ENCODE results near the gene CSRP1. TPM values are rescaled to one million over a fixed set of nuclear protein-coding genes. Genes with fewer than 3 reads are reported as not detected.

The CSRP1 gene
- total and polyA plus RNA-seq, 2 of the 13 experiments (the other 11 are each of a cell fraction or from before 2014, with no cell fraction given): 17.7 to 68.9 TPM

DNA sequence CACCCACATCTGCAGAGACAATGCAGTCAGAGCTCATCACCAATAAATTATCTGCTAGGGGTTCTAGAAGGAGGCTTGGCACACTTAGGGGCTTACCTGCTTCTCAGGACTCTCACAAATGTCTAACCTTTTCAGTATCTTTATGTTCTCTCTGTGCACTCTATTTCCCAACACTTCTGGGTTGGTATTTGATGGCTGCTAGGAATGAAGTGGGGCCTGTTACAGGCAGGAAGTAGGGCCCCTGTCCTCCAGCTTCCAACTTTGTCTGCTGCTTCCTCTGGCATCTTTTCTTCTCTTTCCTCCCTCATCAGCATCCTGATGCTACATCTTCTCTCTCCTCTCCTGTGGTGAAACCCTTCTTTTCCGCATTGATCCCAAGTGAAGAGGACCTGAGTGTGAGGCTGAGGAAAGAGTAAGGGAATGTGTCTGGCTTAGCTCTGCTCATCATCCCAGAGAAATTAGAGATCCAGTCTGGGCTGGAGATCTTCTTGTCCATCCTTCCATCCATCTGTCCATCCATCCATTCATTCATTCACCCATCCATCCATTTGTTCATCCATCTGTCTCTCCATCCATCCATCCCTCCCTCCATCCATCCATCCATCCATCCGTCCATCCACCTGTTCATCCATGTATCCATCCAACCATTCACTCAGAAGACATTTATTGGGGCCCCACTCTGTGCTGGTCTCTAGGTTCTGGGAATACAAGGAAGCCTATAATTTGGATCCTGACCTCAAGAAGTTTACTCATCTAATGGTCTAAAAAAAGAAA is 2.9 kb upstream of the CSRP1 start:
- no peak for FAIRE-seq
- Histone ChIP-seq H3K4me2 (ENCODE audit: low read depth, low read length) (no peak overlapping the region), H3K27ac (ENCODE audit: extremely low read length, insufficient read depth, low read length) (no peak overlapping the region), H4K20me1 (ENCODE audit: insufficient read depth, low read length) (no peaks in the 10 kb centered on the region), H3K4me1 (ENCODE audit: insufficient read depth, low read length) (peaks cover 42% of the 10 kb centered on the region), H3K36me3 (replicated peaks in 1 of 2; ENCODE audit: control insufficient read depth in 1 of 2, insufficient read depth in 2 of 2, low read length in 2 of 2) (no peaks in the 10 kb centered on the region), H3K27me3 (ENCODE audit: control insufficient read depth in 1 of 2, insufficient read depth in 2 of 2, low read length in 2 of 2) (peaks cover 0 to 10% of the 10 kb centered on the region in 2 experiments; a peak in 2 of 5 replicates), H3K9me3 (ENCODE audit: low read length) (no peaks in the 10 kb centered on the region), H3K79me2 (ENCODE audit: insufficient read depth, low read length) (no peaks in the 10 kb centered on the region), H2AFZ (ENCODE audit: low read length) (no peak overlapping the region), H3K9ac (ENCODE audit: insufficient read depth, low read depth, low read length) (no peak overlapping the region), H3K4me3 (replicated peaks in 1 of 3; ENCODE audit: insufficient read depth in 1 of 3, low read depth in 2 of 3, low read length in 3 of 3) (no peak overlapping the region)
- ChIA-PET CTCF (ENCODE audit: low intra/inter-chr PET ratio, low total read pairs) (interaction anchor here (8.4 kb wide), 1 partner anchor 28 kb away, joined by 226 read pairs; no protein-coding TSS in a partner anchor), POLR2A (interaction anchor here (0.9 to 4.7 kb wide), 3 partner anchors 7 to 40 kb away, joined by 3 to 45 read pairs (median 3); partner anchors contain the start of gene PHLDA3)
- TF ChIP-seq ZNF468 (CRISPR knock-in tag; IDR thresholded peaks at IDR 0.05): no peak
- TF ChIP-seq SKI (IDR thresholded peaks at IDR 0.05; ENCODE audit: partially characterized antibody): no peak
- no peak for TF ChIP-seq ELF4 (CRISPR knock-in tag; IDR thresholded peaks at IDR 0.05; ENCODE audit: borderline replicate concordance)
- TF ChIP-seq ZNF274 (CRISPR knock-in tag; IDR thresholded peaks at IDR 0.05): no peak
- TF ChIP-seq ZNF629 (CRISPR knock-in tag; conservative IDR thresholded peaks at IDR 0.05): no peak
- TF ChIP-seq, protein P1, sequence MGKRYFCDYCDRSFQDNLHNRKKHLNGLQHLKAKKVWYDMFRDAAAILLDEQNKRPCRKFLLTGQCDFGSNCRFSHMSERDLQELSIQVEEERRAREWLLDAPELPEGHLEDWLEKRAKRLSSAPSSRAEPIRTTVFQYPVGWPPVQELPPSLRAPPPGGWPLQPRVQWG (CRISPR knock-in tag; IDR thresholded peaks at IDR 0.05; ENCODE audit: borderline replicate concordance, low read depth): no peak
- TF ChIP-seq HMG20B (CRISPR knock-in tag; conservative IDR thresholded peaks at IDR 0.05): no peak
- TF ChIP-seq NAIF1 (CRISPR knock-in tag; IDR thresholded peaks at IDR 0.05; ENCODE audit: borderline replicate concordance): no peak
- TF ChIP-seq, protein P2, sequence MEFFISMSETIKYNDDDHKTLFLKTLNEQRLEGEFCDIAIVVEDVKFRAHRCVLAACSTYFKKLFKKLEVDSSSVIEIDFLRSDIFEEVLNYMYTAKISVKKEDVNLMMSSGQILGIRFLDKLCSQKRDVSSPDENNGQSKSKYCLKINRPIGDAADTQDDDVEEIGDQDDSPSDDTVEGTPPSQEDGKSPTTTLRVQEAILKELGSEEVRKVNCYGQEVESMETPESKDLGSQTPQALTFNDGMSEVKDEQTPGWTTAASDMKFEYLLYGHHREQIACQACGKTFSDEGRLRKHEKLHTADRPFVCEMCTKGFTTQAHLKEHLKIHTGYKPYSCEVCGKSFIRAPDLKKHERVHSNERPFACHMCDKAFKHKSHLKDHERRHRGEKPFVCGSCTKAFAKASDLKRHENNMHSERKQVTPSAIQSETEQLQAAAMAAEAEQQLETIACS (CRISPR knock-in tag; IDR thresholded peaks at IDR 0.05): no peak
- no peak for TF ChIP-seq ZNF383 (CRISPR knock-in tag; IDR thresholded peaks at IDR 0.05; ENCODE audit: borderline replicate concordance)
- TF ChIP-seq, protein P3, sequence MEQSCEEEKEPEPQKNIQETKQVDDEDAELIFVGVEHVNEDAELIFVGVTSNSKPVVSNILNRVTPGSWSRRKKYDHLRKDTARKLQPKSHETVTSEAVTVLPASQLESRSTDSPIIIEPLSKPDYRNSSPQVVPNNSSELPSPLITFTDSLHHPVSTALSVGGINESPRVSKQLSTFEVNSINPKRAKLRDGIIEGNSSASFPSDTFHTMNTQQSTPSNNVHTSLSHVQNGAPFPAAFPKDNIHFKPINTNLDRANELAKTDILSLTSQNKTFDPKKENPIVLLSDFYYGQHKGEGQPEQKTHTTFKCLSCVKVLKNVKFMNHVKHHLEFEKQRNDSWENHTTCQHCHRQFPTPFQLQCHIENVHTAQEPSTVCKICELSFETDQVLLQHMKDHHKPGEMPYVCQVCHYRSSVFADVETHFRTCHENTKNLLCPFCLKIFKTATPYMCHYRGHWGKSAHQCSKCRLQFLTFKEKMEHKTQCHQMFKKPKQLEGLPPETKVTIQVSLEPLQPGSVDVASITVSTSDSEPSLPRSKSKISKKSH (CRISPR knock-in tag; IDR thresholded peaks at IDR 0.05; ENCODE audit: borderline replicate concordance): no peak
- no peak for TF ChIP-seq DR1 (CRISPR knock-in tag; IDR thresholded peaks at IDR 0.05)
- no peak for TF ChIP-seq TOE1 (CRISPR knock-in tag; IDR thresholded peaks at IDR 0.05)
- in situ Hi-C loops (cut with HindIII; ENCODE audit: extremely low pct_ligation_motif_present, low pct_unique_long_range_greater_than_20kb) (loop anchor here (5.0 kb wide), 2 partner anchors 32 to 62 kb away; no protein-coding TSS in a partner anchor), intact Hi-C loops (cut with micrococcal nuclease; ENCODE audit: unreplicated experiment) (no loop called here)
- BruUV-seq (replicated peaks): no TSS peak
- no peak for ATAC-seq
- DNase-seq (ENCODE audit: low spot score): no peak
- WGBS (ENCODE audit: low lambda C conversion rate): 87% methylated on average over 2 of the region's 2 CpGs
